HK-2 (cell line): ENCODE measurements around the gene SLC22A4.
A peak's percentile ranks its signal among the peaks of the same experiment; 100 is the strongest.

Experiments
- DNase-seq: peaks from one replicate; pipeline ENCODE4 v3.0.0-alpha.2; 2018; ENCODE audit not compliant: unreplicated experiment

Gene SLC22A4

GRCh38 chr5:132342291-132343180 lies 48.3 kb downstream of the SLC22A4 start:
- peak; percentile 6 for DNase-seq

- DNase-seq = no peak
Measured at GRCh38 chr5:132344775-132345514, 50.8 kb downstream of the SLC22A4 start.

DNA sequence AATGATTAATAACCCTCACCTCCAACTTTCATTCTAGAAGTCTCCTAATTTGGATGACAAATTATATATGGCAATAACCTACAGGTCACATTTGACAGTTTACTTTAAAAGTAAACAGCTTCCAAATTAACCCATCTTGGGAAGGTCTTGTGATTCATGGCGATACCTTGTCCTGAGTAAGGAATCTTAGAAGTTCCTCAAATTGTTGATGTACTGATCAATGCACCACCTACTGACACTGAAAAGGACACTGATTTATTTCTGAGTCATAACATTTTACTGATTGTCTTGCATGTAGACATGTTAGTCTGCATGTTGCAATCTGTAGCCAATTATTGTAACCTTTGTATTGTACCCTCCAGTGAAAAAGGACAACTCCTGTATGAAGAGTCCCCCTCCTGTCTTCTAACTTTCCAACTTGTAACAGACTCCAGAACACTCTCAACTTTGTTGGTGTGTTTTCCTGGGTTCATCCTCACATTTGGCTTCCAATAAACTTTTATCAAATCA lies 59.3 kb downstream of the SLC22A4 start:
- DNase-seq = no peak

GRCh38 chr5:132354381-132355139 lies 60.4 kb downstream of the SLC22A4 start:
- DNase-seq = no peak

GRCh38 chr5:132355140-132355765 lies 61.1 kb downstream of the SLC22A4 start:
- no peak for DNase-seq

DNA sequence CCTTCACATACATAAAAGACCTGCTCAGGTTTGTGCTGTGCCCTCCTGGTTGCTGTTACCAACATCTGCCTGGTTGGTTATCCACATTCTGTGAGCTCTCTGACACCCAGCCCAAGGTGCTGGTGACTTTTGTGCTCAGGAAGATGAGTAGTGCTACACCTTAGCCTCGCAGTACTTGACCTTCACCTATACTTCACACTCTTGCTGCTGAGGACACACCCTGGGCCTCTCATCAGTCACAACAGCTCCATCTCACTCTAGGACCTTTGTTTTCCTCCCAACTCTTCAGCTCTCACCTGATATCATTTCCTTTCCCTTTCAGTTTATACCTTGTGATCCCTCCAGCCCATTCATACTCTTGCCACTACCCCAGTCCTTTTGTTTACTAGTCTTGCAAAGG lies 64.6 kb downstream of the SLC22A4 start:
- no peak for DNase-seq

DNA sequence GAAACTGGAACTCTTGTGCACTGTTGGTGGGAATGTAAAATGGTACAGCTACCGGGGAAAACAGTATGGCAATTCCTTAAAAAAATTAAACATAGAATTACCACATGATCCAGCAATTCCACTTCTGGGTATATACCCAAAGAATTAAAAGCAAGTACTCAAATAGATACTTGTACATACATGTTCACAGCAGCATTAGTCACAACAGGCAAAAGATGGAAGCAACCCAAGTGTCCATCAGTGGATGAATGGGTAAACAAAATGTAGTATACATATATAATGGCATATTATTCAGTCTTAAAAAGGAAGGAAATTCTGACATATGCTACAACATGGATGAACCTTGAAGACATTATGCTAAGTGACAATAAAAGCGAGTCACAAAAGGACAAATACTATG lies 67.9 kb downstream of the SLC22A4 start:
- no peak for DNase-seq

- no peak for DNase-seq
Measured at GRCh38 chr5:132363431-132364112, 69.4 kb downstream of the SLC22A4 start.

DNA sequence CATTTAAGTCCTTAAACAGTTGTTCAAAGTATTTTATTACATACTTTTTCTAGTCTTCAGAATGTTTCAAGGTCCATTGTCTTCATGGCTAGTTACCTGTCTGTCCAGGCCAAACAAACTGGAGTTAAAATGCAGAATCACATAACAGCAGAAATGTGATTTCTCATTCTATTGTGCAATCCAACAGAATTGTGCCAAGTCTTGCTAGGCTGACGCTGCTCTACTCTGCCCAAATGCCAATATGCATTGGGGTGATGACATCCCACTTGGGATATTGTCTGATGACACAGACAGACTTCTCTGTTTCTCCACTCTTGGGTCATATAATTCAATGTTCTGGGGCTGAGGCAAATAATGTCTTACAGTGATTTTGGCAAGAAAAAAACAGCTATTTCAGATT lies 70.1 kb downstream of the SLC22A4 start:
- no peak for DNase-seq

DNA sequence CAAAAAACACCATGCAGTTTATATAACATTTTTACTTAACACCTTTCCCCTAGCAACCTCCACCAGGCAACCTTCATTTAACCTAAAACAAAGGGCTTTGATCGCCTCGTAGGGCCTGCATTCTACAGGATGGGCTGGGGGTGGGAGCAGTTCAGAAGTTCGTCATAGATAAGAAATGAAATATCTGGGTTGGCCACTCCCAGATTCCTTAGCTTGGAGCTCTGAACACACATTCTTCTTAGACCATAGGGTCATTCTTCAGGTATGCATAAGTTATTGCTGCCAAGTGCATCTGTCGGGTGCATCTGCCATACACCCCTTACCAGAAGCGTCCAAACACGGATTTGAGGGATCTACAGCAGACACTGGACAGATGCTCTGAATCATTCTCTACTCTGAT lies 71.0 kb downstream of the SLC22A4 start:
- DNase-seq = no peak

GRCh38 chr5:132368186-132368585 lies 74.0 kb downstream of the SLC22A4 start:
- no peak for DNase-seq

DNA sequence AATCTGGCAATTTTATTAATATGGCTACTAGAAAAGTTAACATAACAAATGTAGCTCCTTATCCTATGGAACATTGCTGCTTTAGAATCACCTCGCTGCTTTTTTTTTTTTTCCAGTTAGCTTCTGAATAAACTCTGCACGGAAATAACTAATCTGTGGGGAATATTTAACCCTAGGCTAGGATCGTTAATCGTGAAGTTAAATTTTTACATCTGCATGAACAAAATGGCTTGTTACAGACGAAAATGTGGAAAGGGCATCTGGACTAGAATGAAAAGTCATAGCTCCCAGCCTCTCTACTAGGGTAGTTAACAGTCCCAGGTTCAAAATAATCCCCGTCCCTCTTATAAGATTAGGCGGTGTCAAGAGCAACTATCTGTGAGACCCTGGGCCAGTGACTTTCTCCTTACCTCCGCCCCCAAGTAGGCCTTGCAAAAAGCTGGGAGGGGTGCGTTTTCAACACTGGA lies 74.8 kb downstream of the SLC22A4 start:
- DNase-seq = no peak

GRCh38 chr5:132369474-132370180 lies 75.4 kb downstream of the SLC22A4 start, which contains the start of gene SLC22A5:
SLC22A5 (plus strand) TSS chr5:132369710; CDS start chr5:132369973, 263 bp downstream.
- DNase-seq = peak; percentile 67

DNA sequence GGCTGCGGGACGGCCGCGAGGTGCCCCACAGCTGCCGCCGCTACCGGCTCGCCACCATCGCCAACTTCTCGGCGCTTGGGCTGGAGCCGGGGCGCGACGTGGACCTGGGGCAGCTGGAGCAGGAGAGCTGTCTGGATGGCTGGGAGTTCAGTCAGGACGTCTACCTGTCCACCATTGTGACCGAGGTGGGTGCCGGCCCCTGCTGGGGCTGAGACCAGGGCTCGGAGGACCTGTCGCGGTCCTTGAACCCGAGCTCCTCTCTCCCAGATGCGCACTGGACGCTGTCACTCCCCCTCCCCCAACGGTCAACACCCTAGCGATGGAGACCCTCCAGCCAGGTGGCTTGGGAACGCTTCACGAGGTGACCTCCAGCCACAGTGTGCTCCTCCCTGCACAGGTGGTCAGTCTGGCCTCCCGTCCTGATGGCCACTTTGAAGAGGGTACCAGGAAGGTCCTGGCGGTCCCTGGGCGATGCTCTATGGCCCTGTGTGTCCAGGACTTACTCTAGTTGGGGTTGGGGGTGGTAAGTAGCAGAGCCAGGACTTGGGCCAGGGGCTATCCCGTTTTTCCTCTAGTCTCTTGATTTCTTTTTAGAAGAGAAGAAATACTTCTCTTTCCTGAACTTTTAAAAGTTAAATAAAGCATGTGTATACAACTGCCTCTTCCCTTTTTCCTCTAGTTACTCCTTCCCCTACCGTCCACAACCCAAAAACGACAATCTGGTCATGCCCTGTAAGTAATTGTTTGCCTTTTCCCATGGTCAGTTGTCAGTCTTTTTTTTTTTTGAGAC lies 76.2 kb downstream of the SLC22A4 start:
- no peak for DNase-seq

GRCh38 chr5:132370971-132371602 lies 76.9 kb downstream of the SLC22A4 start:
- no peak for DNase-seq

- DNase-seq = no peak
Measured at GRCh38 chr5:132371603-132371994, 77.4 kb downstream of the SLC22A4 start.

- DNase-seq = no peak
Measured at GRCh38 chr5:132372127-132372526, 77.9 kb downstream of the SLC22A4 start.

- no peak for DNase-seq
Measured at GRCh38 chr5:132372542-132372941, 78.3 kb downstream of the SLC22A4 start.

GRCh38 chr5:132375957-132376356 lies 81.8 kb downstream of the SLC22A4 start:
- no peak for DNase-seq
